ENCODE results near the gene NABP1. TPM values are rescaled to one million over a fixed set of nuclear protein-coding genes. Genes with fewer than 3 reads are reported as not detected.

The NABP1 gene
- total and polyA plus RNA-seq, 10 of the 15 experiments (the other 5 are each of a cell fraction or from before 2014, with no cell fraction given), result 22.9 to 65.7 (median 39.9) TPM

- 0 out of 2 replicates have a peak, but pooled peaks have one; percentile 31 for TF ChIP-seq ZBTB4 (CRISPR knock-in tag; IDR thresholded peaks at IDR 0.05)
- TF ChIP-seq REST (IDR thresholded peaks at IDR 0.05; ENCODE audit: low read depth, low read length), result peak; percentile 49
- peak; percentile 23 for TF ChIP-seq SKIL (IDR thresholded peaks at IDR 0.05; ENCODE audit: low read depth, poor library complexity, severe bottlenecking)
- no peak for TF ChIP-seq ZNF274 (IDR thresholded peaks at IDR 0.05; ENCODE audit: insufficient read depth, insufficient read length)
- TF ChIP-seq SREBF1 (IDR thresholded peaks at IDR 0.05; ENCODE audit: low read length), result no peak
- peak; percentile 69; the same call in 1 of the 2 replicates for TF ChIP-seq NFYB (IDR thresholded peaks at IDR 0.05; ENCODE audit: insufficient read depth, low read depth, low read length)
- TF ChIP-seq PAX5 (IDR thresholded peaks at IDR 0.05; ENCODE audit: borderline replicate concordance, low read depth, low read length), result peak; percentile 87
- no peak for TF ChIP-seq NFYA (IDR thresholded peaks at IDR 0.05; ENCODE audit: borderline replicate concordance, low read depth, low read length)
- peak; percentile 83 for TF ChIP-seq BACH1 (IDR thresholded peaks at IDR 0.05; ENCODE audit: borderline replicate concordance)
- peak; percentile 99 for TF ChIP-seq SMAD5 (IDR thresholded peaks at IDR 0.05; ENCODE audit: low read depth)
- peak; percentile 60 for TF ChIP-seq MXI1 (IDR thresholded peaks at IDR 0.05; ENCODE audit: low read depth, low read length)
- TF ChIP-seq CBFB (IDR thresholded peaks at IDR 0.05; ENCODE audit: low read depth), result peak; percentile 93
- 0 out of 2 replicates have a peak, but pooled peaks have one; percentile 80 for TF ChIP-seq DPF2 (IDR thresholded peaks at IDR 0.05)
- 0 out of 2 replicates have a peak, but pooled peaks have one; percentile 60 for TF ChIP-seq ATF2 (IDR thresholded peaks at IDR 0.05; ENCODE audit: low read length)
- no peak; the same call in 1 of the 2 replicates for TF ChIP-seq NFIC (IDR thresholded peaks at IDR 0.05; ENCODE audit: low read depth, low read length)
Observed at GRCh38 chr2:191677646-191678436, at the start of gene NABP1 (continued).
